ENCODE results near the gene SLC35C1.

SLC35C1 gene

DNA sequence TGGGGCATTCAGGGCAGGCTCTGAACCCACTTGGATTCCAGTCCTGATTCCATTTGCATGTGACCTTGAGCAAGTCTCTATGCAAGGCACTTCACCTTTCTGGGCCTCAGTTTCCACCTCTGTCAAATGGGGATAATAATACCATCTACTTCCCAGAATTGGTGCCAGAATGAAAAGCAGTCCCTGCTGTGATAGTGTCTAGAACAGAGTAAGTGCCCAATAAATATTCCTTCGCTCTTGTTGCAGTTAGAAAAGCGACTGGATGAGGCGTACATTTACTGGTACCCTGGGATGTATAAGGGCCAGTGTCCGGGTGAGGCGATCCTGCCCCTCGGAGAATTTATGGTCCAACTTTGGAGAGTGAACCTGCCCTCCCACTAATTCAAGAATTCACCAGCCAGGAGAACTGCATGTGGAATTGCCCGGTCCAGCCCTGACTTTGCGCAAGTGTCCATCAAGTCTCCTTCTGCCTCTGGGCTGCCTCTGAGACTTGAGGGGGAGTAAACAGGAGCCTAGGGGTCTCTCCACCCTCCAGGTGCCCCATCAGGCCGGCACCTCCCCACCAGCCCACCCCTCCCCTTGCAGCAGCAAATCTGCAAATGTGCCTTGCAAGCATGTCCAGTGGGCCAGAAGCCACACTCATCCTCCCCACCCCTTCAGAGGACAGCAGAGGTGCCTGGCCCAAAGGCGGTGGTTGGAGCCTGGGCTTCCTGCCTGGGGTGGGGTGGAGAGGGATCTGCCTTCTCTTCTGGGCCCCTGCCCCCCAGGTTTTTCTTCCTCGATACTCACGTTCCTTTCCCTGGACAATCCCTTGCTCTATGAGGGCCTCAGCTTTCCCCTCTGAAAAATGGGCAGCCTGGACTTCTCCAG lies 30.9 kb upstream of the SLC35C1 start:
- no peak for DNase-seq (ENCODE audit: low read depth, low spot score)
- Histone ChIP-seq H3K36me3 (ENCODE audit: insufficient read depth, insufficient read length, low read length) (no peaks in the 10 kb centered on the region), H3K27me3 (ENCODE audit: insufficient read depth, insufficient read length) (peaks cover 15% of the 10 kb centered on the region), H3K4me3 (ENCODE audit: insufficient read length, low read depth) (no peak overlapping the region), H3K9me3 (ENCODE audit: insufficient read depth, low read length) (no peaks in the 10 kb centered on the region), H3K4me1 (ENCODE audit: insufficient read depth, insufficient read length) (peaks cover 4% of the 10 kb centered on the region), H3K9ac (ENCODE audit: insufficient read length, low read depth) (no peak overlapping the region)
- TF ChIP-seq YY1 (IDR thresholded peaks at IDR 0.05; ENCODE audit: insufficient read depth, insufficient read length) (no peak), ZNF274 (IDR thresholded peaks at IDR 0.05; ENCODE audit: low read depth, low read length) (no peak), SUZ12 (IDR thresholded peaks at IDR 0.05; ENCODE audit: extremely low read depth, insufficient read depth, insufficient read length) (no peak)

DNA sequence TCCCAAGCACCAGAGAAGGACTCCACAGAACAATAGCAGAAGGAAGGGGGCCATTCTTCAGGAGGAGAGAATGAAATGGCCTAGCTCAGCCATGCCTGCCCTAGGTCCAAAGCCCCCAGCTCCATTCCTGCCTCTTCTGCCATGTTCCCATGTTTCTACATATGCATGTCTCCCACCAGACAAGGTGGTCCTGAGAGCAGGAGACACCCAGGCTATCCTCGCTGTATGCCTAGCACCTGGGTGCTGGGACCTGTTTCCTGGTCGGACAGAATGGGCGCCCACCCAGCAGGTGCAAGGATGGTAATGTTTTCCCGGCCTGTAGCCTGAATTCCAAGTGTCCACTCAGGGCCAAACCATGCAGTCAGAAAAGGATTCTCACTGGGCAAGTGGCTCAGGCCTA lies 30.2 kb upstream of the SLC35C1 start:
- TF ChIP-seq YY1 (IDR thresholded peaks at IDR 0.05; ENCODE audit: insufficient read depth, insufficient read length) (no peak), ZNF274 (IDR thresholded peaks at IDR 0.05; ENCODE audit: low read depth, low read length) (no peak), SUZ12 (IDR thresholded peaks at IDR 0.05; ENCODE audit: extremely low read depth, insufficient read depth, insufficient read length) (no peak)
- no peak overlapping the region for H3K4me3 ChIP-seq (ENCODE audit: insufficient read length, low read depth)
- peaks cover 15% of the 10 kb centered on the region for H3K27me3 ChIP-seq (ENCODE audit: insufficient read depth, insufficient read length)
- peaks cover 4% of the 10 kb centered on the region for H3K4me1 ChIP-seq (ENCODE audit: insufficient read depth, insufficient read length)
- H3K9ac ChIP-seq (ENCODE audit: insufficient read length, low read depth), result no peak overlapping the region
- no peak for DNase-seq (ENCODE audit: low read depth, low spot score)
- no peaks in the 10 kb centered on the region for H3K9me3 ChIP-seq (ENCODE audit: insufficient read depth, low read length)
- no peaks in the 10 kb centered on the region for H3K36me3 ChIP-seq (ENCODE audit: insufficient read depth, insufficient read length, low read length)

DNA sequence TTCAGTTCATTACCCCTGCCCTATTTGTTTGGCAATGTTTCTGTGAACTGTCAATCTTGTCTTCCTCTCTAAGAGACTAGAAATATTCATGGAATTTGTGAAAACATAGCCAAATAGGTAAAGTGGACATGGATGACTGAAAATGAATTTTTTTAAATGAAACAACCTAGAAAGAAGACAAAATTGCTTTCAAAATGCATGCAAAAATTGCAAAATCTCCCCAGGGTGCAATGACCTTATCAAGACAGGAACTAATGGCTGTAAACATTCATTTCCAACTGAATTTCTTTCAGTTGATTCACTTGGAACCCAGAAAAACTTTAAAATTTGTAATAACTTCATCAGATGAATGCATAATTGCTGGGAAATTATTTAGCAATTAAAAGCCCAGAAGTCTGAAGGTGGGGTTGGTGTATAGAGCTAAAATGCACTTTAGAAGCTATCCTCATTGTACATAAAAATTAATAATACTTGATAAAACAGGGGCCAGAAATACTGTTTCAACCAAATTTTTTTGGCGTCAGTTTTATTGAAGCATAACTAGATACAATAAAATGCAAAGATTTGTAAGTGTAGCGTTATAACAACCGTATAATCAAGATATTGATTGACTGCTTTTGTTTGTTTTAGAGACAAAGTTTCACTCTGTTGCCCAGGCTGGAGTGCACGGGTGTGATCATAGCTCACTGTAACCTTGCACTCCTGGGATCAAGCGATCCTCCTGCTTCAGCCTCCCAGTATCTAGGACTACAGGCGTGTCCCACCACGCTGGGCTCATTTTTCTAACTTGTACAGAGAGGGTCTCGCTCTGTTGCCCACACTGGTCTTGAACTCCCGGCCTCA lies 27.6 kb upstream of the SLC35C1 start:
- TF ChIP-seq ZNF274 (IDR thresholded peaks at IDR 0.05; ENCODE audit: low read depth, low read length), result no peak
- TF ChIP-seq SUZ12 (IDR thresholded peaks at IDR 0.05; ENCODE audit: extremely low read depth, insufficient read depth, insufficient read length), result no peak
- no peak for TF ChIP-seq YY1 (IDR thresholded peaks at IDR 0.05; ENCODE audit: insufficient read depth, insufficient read length)
- no peak overlapping the region for H3K9ac ChIP-seq (ENCODE audit: insufficient read length, low read depth)
- no peaks in the 10 kb centered on the region for H3K4me1 ChIP-seq (ENCODE audit: insufficient read depth, insufficient read length)
- peaks cover 9% of the 10 kb centered on the region for H3K27me3 ChIP-seq (ENCODE audit: insufficient read depth, insufficient read length)
- no peaks in the 10 kb centered on the region for H3K9me3 ChIP-seq (ENCODE audit: insufficient read depth, low read length)
- H3K36me3 ChIP-seq (ENCODE audit: insufficient read depth, insufficient read length, low read length), result no peaks in the 10 kb centered on the region
- no peak overlapping the region for H3K4me3 ChIP-seq (ENCODE audit: insufficient read length, low read depth)
- no peak for DNase-seq (ENCODE audit: low read depth, low spot score)

- Histone ChIP-seq H3K9me3 (ENCODE audit: insufficient read depth, low read length) (no peaks in the 10 kb centered on the region), H3K4me1 (ENCODE audit: insufficient read depth, insufficient read length) (no peaks in the 10 kb centered on the region), H3K9ac (ENCODE audit: insufficient read length, low read depth) (no peak overlapping the region), H3K27me3 (ENCODE audit: insufficient read depth, insufficient read length) (peaks cover 8% of the 10 kb centered on the region), H3K4me3 (ENCODE audit: insufficient read length, low read depth) (no peak overlapping the region), H3K36me3 (ENCODE audit: insufficient read depth, insufficient read length, low read length) (no peaks in the 10 kb centered on the region)
- no peak for DNase-seq (ENCODE audit: low read depth, low spot score)
- no peak for TF ChIP-seq ZNF274 (IDR thresholded peaks at IDR 0.05; ENCODE audit: low read depth, low read length)
- no peak for TF ChIP-seq YY1 (IDR thresholded peaks at IDR 0.05; ENCODE audit: insufficient read depth, insufficient read length)
- TF ChIP-seq SUZ12 (IDR thresholded peaks at IDR 0.05; ENCODE audit: extremely low read depth, insufficient read depth, insufficient read length), result no peak
These were observed 26.6 kb upstream of the SLC35C1 start for GRCh38 chr11:45778341-45778740.

DNA sequence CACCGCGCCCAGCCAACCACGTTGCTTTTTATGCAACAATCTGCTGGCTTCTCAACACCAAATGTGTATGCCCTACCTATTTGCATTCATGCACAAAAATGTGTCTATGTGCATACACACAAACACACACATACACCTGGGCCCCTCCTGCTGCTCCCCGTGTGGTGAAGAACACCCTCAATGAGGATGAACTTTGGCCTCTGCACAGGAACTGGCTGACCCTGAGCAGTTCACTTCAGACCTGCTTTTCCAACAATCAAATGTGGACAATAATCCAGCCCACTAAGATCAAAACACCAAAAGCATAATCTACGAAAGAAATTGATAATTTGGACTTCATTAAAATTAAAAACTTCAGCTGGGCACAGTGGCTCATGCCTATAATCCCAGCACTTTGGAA lies 25.3 kb upstream of the SLC35C1 start:
- H3K4me3 ChIP-seq (ENCODE audit: insufficient read length, low read depth), result no peak overlapping the region
- TF ChIP-seq SUZ12 (IDR thresholded peaks at IDR 0.05; ENCODE audit: extremely low read depth, insufficient read depth, insufficient read length), result no peak
- no peak for TF ChIP-seq YY1 (IDR thresholded peaks at IDR 0.05; ENCODE audit: insufficient read depth, insufficient read length)
- TF ChIP-seq ZNF274 (IDR thresholded peaks at IDR 0.05; ENCODE audit: low read depth, low read length), result no peak
- H3K27me3 ChIP-seq (ENCODE audit: insufficient read depth, insufficient read length), result no peaks in the 10 kb centered on the region
- H3K36me3 ChIP-seq (ENCODE audit: insufficient read depth, insufficient read length, low read length), result no peaks in the 10 kb centered on the region
- no peaks in the 10 kb centered on the region for H3K9me3 ChIP-seq (ENCODE audit: insufficient read depth, low read length)
- no peak overlapping the region for H3K9ac ChIP-seq (ENCODE audit: insufficient read length, low read depth)
- H3K4me1 ChIP-seq (ENCODE audit: insufficient read depth, insufficient read length), result no peaks in the 10 kb centered on the region
- DNase-seq (ENCODE audit: low read depth, low spot score), result no peak

DNA sequence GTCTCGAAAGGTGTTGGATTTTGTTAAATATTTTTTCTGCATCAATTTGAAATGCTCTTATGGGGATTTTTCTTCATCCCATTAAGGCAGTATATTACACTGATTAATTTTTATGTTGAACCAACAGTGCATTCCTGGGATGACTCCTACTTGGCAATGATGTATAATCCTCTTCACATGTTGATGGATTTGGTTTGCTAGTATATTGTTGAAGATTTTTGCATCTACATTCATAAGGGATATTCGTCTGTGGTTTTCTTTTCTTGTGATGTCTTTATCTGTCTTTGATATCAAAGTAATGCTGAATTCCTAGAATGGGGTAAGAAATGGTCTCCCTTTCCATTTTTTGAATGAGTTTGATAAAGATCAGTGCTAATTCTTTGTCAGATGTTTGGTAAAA lies 18.7 kb upstream of the SLC35C1 start:
- Histone ChIP-seq H3K36me3 (ENCODE audit: insufficient read depth, insufficient read length, low read length) (no peaks in the 10 kb centered on the region), H3K27me3 (ENCODE audit: insufficient read depth, insufficient read length) (no peaks in the 10 kb centered on the region), H3K9me3 (ENCODE audit: insufficient read depth, low read length) (peaks cover 4% of the 10 kb centered on the region; the same call in 1 of the 2 replicates), H3K9ac (ENCODE audit: insufficient read length, low read depth) (no peak overlapping the region), H3K4me1 (ENCODE audit: insufficient read depth, insufficient read length) (no peaks in the 10 kb centered on the region), H3K4me3 (ENCODE audit: insufficient read length, low read depth) (no peak overlapping the region)
- TF ChIP-seq YY1 (IDR thresholded peaks at IDR 0.05; ENCODE audit: insufficient read depth, insufficient read length), result no peak
- TF ChIP-seq ZNF274 (IDR thresholded peaks at IDR 0.05; ENCODE audit: low read depth, low read length), result no peak
- DNase-seq (ENCODE audit: low read depth, low spot score), result no peak

DNA sequence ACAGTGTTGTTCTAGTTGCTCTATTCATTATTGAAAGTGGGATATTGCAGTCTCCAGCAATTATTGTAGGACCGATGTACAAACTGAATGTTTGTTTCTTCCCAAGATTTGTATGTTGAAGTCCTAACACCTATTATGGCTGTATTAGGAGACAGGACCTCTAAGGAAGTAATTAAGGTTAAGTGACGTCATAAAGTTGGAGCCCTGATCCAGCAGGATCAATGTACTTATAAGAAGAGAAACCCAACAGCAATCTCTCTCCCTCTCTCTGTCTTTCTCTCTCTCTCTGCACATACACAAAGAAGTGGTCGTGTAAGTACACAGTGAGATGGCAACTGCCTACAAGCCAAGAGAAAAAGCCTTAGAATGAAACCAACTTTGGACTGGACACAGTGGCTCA lies 16.1 kb upstream of the SLC35C1 start:
- no peak overlapping the region for H3K4me3 ChIP-seq (ENCODE audit: insufficient read length, low read depth)
- H3K27me3 ChIP-seq (ENCODE audit: insufficient read depth, insufficient read length), result no peaks in the 10 kb centered on the region
- H3K4me1 ChIP-seq (ENCODE audit: insufficient read depth, insufficient read length), result no peaks in the 10 kb centered on the region
- DNase-seq (ENCODE audit: low read depth, low spot score), result no peak
- H3K36me3 ChIP-seq (ENCODE audit: insufficient read depth, insufficient read length, low read length), result no peaks in the 10 kb centered on the region
- H3K9me3 ChIP-seq (ENCODE audit: insufficient read depth, low read length), result peaks cover 4% of the 10 kb centered on the region; the same call in 1 of the 2 replicates
- H3K9ac ChIP-seq (ENCODE audit: insufficient read length, low read depth), result no peak overlapping the region
- no peak for TF ChIP-seq YY1 (IDR thresholded peaks at IDR 0.05; ENCODE audit: insufficient read depth, insufficient read length)
- TF ChIP-seq ZNF274 (IDR thresholded peaks at IDR 0.05; ENCODE audit: low read depth, low read length), result no peak
- TF ChIP-seq SUZ12 (IDR thresholded peaks at IDR 0.05; ENCODE audit: extremely low read depth, insufficient read depth, insufficient read length), result no peak

All from NT2/D1 (cell line).